ENCODE measurements around the gene SULT1E1. TPM values are rescaled to one million over a fixed set of nuclear protein-coding genes. Genes with fewer than 3 reads are reported as not detected.
A peak's percentile ranks its signal among the peaks of the same experiment; 100 is the strongest.

SULT1E1 gene
- total RNA-seq, 1 donor from 2014 or later: not detected

DNA sequence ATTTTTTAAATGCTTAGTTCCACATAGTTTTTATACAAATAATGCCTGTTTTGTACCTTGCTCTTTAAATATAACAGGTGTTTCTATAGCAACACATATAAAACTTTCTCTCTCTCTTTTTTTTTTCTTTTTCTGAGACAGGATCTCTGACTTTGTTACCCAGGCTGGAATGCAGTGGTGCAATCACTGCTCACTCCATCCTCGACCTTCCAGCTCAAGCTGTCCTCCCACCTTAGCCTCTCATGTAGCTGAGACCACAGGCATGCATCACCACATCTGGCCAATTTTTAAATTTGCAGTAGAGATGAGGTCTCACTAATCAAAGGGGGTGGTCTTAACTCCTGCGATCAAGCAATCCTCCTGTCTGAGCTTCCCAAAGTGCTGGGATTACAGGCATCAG, 18.3 kb upstream of the SULT1E1 start:
- H3K4me1 Mint-ChIP-seq (ENCODE audit: low read depth, unreplicated experiment): peaks cover 8% of the 10 kb centered on the region

DNA sequence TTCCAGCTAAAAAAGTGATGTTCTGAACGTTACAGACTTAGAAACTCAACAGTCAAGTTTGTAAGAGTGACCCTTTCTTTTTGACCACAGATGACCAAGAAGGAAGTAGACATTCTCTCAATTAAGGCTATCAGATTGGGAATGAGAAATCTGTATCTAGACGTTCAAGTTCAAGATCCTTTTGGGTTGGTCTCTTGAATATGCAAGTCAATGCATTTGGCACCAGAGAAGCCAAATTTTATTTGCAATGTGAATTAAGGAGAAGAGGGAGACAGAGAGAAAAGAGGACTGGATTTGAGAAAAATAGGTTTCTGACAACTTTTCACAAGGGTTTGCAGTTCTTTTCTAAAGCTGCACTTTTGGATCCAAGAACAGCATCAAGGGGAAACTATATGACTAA, 17.5 kb upstream of the SULT1E1 start:
- no peak overlapping the region for H3K9ac ChIP-seq (ENCODE audit: low read length)
- Mint-ChIP-seq H3K36me3 (ENCODE audit: low read depth, unreplicated experiment) (no peaks in the 10 kb centered on the region), H3K27ac (ENCODE audit: unreplicated experiment) (no peak overlapping the region), H3K9me3 (ENCODE audit: unreplicated experiment) (peaks cover 3% of the 10 kb centered on the region), H3K4me3 (ENCODE audit: unreplicated experiment) (no peak overlapping the region), H3K4me1 (ENCODE audit: low read depth, unreplicated experiment) (peaks cover 8% of the 10 kb centered on the region), H3K27me3 (ENCODE audit: low read depth, unreplicated experiment) (peaks cover 3% of the 10 kb centered on the region)
- no peak overlapping the region for H2AFZ ChIP-seq (ENCODE audit: low read depth, low read length)
- H3K4me1 ChIP-seq (ENCODE audit: insufficient read depth, low read length): no peaks in the 10 kb centered on the region
- H3K79me2 ChIP-seq (ENCODE audit: insufficient read depth, low read length): no peaks in the 10 kb centered on the region
- H3K4me3 ChIP-seq (ENCODE audit: insufficient read depth, low read depth, low read length): no peak overlapping the region
- TF ChIP-seq EZH2 (IDR thresholded peaks at IDR 0.05; ENCODE audit: insufficient read depth, low read length): no peak
- H3K36me3 ChIP-seq (ENCODE audit: insufficient read depth, low read length): no peaks in the 10 kb centered on the region
- DNase-seq (ENCODE audit: low read depth): no peak
- no peak for FAIRE-seq
- H3K4me2 ChIP-seq (ENCODE audit: low read length): no peak overlapping the region
- H3K27me3 ChIP-seq (ENCODE audit: insufficient read depth, low read length): no peaks in the 10 kb centered on the region
- H3K9me3 ChIP-seq (ENCODE audit: insufficient read depth, low read depth, low read length): no peaks in the 10 kb centered on the region
- no peak overlapping the region for H3K27ac ChIP-seq (ENCODE audit: low read depth, low read length)
- no peaks in the 10 kb centered on the region for H4K20me1 ChIP-seq (ENCODE audit: insufficient read depth, low read length)

More for the DNA sequence above, 18.3 kb upstream of the SULT1E1 start:
- Histone ChIP-seq H3K4me1 (ENCODE audit: insufficient read depth, low read length) (no peaks in the 10 kb centered on the region), H3K4me3 (ENCODE audit: insufficient read depth, low read depth, low read length) (no peak overlapping the region), H3K9ac (ENCODE audit: low read length) (no peak overlapping the region), H3K27me3 (ENCODE audit: insufficient read depth, low read length) (no peaks in the 10 kb centered on the region), H2AFZ (ENCODE audit: low read depth, low read length) (no peak overlapping the region), H3K9me3 (ENCODE audit: insufficient read depth, low read depth, low read length) (no peaks in the 10 kb centered on the region), H3K27ac (ENCODE audit: low read depth, low read length) (no peak overlapping the region), H3K36me3 (ENCODE audit: insufficient read depth, low read length) (no peaks in the 10 kb centered on the region), H3K79me2 (ENCODE audit: insufficient read depth, low read length) (no peaks in the 10 kb centered on the region), H4K20me1 (ENCODE audit: insufficient read depth, low read length) (no peaks in the 10 kb centered on the region), H3K4me2 (ENCODE audit: low read length) (no peak overlapping the region)
- Mint-ChIP-seq H3K4me3 (ENCODE audit: unreplicated experiment) (no peak overlapping the region), H3K36me3 (ENCODE audit: low read depth, unreplicated experiment) (no peaks in the 10 kb centered on the region), H3K27me3 (ENCODE audit: low read depth, unreplicated experiment) (peaks cover 3% of the 10 kb centered on the region), H3K27ac (ENCODE audit: unreplicated experiment) (no peak overlapping the region), H3K9me3 (ENCODE audit: unreplicated experiment) (peaks cover 3% of the 10 kb centered on the region)
- no peak for DNase-seq (ENCODE audit: low read depth)
- no peak for FAIRE-seq
- TF ChIP-seq, protein P1, sequence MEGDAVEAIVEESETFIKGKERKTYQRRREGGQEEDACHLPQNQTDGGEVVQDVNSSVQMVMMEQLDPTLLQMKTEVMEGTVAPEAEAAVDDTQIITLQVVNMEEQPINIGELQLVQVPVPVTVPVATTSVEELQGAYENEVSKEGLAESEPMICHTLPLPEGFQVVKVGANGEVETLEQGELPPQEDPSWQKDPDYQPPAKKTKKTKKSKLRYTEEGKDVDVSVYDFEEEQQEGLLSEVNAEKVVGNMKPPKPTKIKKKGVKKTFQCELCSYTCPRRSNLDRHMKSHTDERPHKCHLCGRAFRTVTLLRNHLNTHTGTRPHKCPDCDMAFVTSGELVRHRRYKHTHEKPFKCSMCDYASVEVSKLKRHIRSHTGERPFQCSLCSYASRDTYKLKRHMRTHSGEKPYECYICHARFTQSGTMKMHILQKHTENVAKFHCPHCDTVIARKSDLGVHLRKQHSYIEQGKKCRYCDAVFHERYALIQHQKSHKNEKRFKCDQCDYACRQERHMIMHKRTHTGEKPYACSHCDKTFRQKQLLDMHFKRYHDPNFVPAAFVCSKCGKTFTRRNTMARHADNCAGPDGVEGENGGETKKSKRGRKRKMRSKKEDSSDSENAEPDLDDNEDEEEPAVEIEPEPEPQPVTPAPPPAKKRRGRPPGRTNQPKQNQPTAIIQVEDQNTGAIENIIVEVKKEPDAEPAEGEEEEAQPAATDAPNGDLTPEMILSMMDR (IDR thresholded peaks at IDR 0.05; ENCODE audit: insufficient read depth, low read depth, low read length): no peak
- TF ChIP-seq EZH2 (IDR thresholded peaks at IDR 0.05; ENCODE audit: insufficient read depth, low read length): no peak

DNA sequence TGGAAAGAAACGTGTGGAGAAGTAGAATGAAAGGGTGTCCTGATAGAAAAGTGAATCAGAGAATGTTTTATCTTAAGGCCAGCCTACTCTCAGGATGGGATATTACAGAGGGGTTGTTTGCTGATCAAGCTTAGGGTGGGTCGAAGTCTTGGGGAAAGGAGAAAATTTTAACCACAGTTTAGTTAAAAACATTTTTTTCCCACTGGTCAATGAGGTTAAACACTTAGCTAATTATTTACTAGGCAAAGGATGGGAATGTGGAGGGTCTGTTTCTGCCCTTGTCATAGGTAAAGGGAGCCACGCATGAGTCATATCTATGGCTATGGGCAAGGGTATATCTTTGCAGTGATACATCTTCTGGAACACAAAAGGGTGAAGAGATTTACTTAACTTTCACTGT, 16.1 kb upstream of the SULT1E1 start:
- Mint-ChIP-seq H3K9me3 (ENCODE audit: unreplicated experiment) (no peaks in the 10 kb centered on the region), H3K27ac (ENCODE audit: unreplicated experiment) (peak overlapping the region; percentile 13), H3K36me3 (ENCODE audit: low read depth, unreplicated experiment) (no peaks in the 10 kb centered on the region), H3K27me3 (ENCODE audit: low read depth, unreplicated experiment) (no peaks in the 10 kb centered on the region), H3K4me1 (ENCODE audit: low read depth, unreplicated experiment) (peaks cover 8% of the 10 kb centered on the region), H3K4me3 (ENCODE audit: unreplicated experiment) (no peak overlapping the region)
- no peaks in the 10 kb centered on the region for H3K27me3 ChIP-seq (ENCODE audit: insufficient read depth, low read length)
- no peak overlapping the region for H2AFZ ChIP-seq (ENCODE audit: low read depth, low read length)
- no peak overlapping the region for H3K9ac ChIP-seq (ENCODE audit: low read length)
- FAIRE-seq (no peak), DNase-seq (ENCODE audit: low read depth) (no peak)
- H3K9me3 ChIP-seq (ENCODE audit: insufficient read depth, low read depth, low read length): no peaks in the 10 kb centered on the region
- no peak overlapping the region for H3K4me3 ChIP-seq (ENCODE audit: insufficient read depth, low read depth, low read length)
- H4K20me1 ChIP-seq (ENCODE audit: insufficient read depth, low read length): no peaks in the 10 kb centered on the region
- no peaks in the 10 kb centered on the region for H3K4me1 ChIP-seq (ENCODE audit: insufficient read depth, low read length)
- no peaks in the 10 kb centered on the region for H3K36me3 ChIP-seq (ENCODE audit: insufficient read depth, low read length)
- H3K4me2 ChIP-seq (ENCODE audit: low read length): no peak overlapping the region
- no peaks in the 10 kb centered on the region for H3K79me2 ChIP-seq (ENCODE audit: insufficient read depth, low read length)
- H3K27ac ChIP-seq (ENCODE audit: low read depth, low read length): no peak overlapping the region
- TF ChIP-seq, protein P1 (IDR thresholded peaks at IDR 0.05; ENCODE audit: insufficient read depth, low read depth, low read length): no peak
- no peak for TF ChIP-seq EZH2 (IDR thresholded peaks at IDR 0.05; ENCODE audit: insufficient read depth, low read length)
